ENCODE measurements around the gene KRT6A. TPM values are rescaled to one million over a fixed set of nuclear protein-coding genes. Genes with fewer than 3 reads are reported as not detected.

The KRT6A gene
- total and polyA plus RNA-seq, 2 experiments from 2014 or later, result 0.22 TPM; not detected in 1

GRCh38 chr12:52444647-52445595 lies 48.1 kb downstream of the KRT6A start:
- Histone ChIP-seq H3K27ac (no peak overlapping the region), H3K36me3 (no peaks in the 10 kb centered on the region), H3K4me1 (ENCODE audit: low read depth) (peaks cover 6% of the 10 kb centered on the region), H3K4me3 (no peak overlapping the region), H3K9me3 (ENCODE audit: low read depth) (no peaks in the 10 kb centered on the region), H3K27me3 (peaks cover 7% of the 10 kb centered on the region)
- TF ChIP-seq, protein P1, sequence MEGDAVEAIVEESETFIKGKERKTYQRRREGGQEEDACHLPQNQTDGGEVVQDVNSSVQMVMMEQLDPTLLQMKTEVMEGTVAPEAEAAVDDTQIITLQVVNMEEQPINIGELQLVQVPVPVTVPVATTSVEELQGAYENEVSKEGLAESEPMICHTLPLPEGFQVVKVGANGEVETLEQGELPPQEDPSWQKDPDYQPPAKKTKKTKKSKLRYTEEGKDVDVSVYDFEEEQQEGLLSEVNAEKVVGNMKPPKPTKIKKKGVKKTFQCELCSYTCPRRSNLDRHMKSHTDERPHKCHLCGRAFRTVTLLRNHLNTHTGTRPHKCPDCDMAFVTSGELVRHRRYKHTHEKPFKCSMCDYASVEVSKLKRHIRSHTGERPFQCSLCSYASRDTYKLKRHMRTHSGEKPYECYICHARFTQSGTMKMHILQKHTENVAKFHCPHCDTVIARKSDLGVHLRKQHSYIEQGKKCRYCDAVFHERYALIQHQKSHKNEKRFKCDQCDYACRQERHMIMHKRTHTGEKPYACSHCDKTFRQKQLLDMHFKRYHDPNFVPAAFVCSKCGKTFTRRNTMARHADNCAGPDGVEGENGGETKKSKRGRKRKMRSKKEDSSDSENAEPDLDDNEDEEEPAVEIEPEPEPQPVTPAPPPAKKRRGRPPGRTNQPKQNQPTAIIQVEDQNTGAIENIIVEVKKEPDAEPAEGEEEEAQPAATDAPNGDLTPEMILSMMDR (IDR thresholded peaks at IDR 0.05; ENCODE audit: low read depth, low read length), result no peak
- no peak for DNase-seq (ENCODE audit: low read depth in 1 of 2, low spot score in 1 of 2)

DNA sequence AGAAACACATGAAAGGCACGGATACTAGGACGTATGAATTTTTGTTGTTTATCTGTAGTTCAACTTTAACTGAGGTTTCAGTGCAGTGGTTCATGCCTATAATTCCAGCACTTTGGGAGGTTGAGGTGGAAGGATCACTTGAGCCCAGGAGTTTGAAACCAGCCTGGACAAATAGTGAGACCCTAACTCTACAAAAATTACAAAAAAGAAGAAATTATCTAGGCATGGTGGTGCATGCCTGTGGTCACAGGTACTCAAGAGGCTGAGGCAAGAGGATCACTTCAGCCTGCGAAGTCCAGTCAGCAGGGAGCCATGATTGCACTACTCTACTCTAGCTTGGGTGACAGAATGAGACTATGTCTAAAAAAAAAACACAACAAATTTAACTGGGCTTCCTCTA lies 49.1 kb downstream of the KRT6A start:
- Histone ChIP-seq H3K4me3 (no peak overlapping the region), H3K9me3 (ENCODE audit: low read depth) (no peaks in the 10 kb centered on the region), H3K27me3 (peaks cover 7% of the 10 kb centered on the region), H3K27ac (no peak overlapping the region), H3K36me3 (no peaks in the 10 kb centered on the region), H3K4me1 (ENCODE audit: low read depth) (peaks cover 6% of the 10 kb centered on the region)
- DNase-seq (ENCODE audit: low read depth in 1 of 2, low spot score in 1 of 2), result no peak
- TF ChIP-seq, protein P1 (IDR thresholded peaks at IDR 0.05; ENCODE audit: low read depth, low read length), result no peak

DNA sequence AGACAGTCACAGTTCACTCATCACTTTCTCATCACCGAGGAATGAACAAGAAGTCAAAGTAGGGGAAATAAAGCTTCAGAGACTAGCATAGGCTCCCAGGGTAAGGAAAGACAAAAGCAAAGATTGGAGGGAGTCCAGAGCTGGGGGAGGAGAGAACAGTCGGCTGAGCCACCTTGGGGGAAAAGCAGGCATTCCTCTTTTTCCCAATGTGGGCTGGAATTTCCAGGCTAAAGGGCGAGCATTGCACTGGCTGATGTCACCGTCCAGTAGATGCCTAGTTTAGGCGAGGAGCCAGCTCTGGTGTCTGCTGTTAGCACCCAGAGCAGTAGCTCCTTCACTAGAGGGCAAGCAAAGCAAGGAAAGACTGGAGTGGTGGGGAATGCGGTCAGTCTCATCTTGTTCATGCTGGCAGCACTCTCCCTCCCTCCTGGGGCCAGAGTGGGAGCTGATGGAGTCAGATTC lies 50.4 kb downstream of the KRT6A start:
- TF ChIP-seq, protein P1 (IDR thresholded peaks at IDR 0.05; ENCODE audit: low read depth, low read length), result peak; percentile 44
- peaks cover 6% of the 10 kb centered on the region for H3K4me1 ChIP-seq (ENCODE audit: low read depth)
- peak; percentile 61 to 97 for DNase-seq (ENCODE audit: low read depth in 1 of 2, low spot score in 1 of 2)
- H3K36me3 ChIP-seq, result no peaks in the 10 kb centered on the region
- H3K4me3 ChIP-seq, result no peak overlapping the region
- H3K27me3 ChIP-seq, result peaks cover 7% of the 10 kb centered on the region
- H3K9me3 ChIP-seq (ENCODE audit: low read depth), result no peaks in the 10 kb centered on the region
- no peak overlapping the region for H3K27ac ChIP-seq

GRCh38 chr12:52441320-52441911 lies 51.6 kb downstream of the KRT6A start:
- no peak overlapping the region for H3K4me3 ChIP-seq
- DNase-seq (ENCODE audit: low read depth in 1 of 2, low spot score in 1 of 2), result peak in 1 of 2 donors; percentile 73
- no peaks in the 10 kb centered on the region for H3K36me3 ChIP-seq
- H3K4me1 ChIP-seq (ENCODE audit: low read depth), result peaks cover 15% of the 10 kb centered on the region
- peaks cover 7% of the 10 kb centered on the region for H3K27me3 ChIP-seq
- no peak overlapping the region for H3K27ac ChIP-seq
- H3K9me3 ChIP-seq (ENCODE audit: low read depth), result no peaks in the 10 kb centered on the region
- TF ChIP-seq, protein P1 (IDR thresholded peaks at IDR 0.05; ENCODE audit: low read depth, low read length), result no peak

GRCh38 chr12:52440821-52441319 lies 52.2 kb downstream of the KRT6A start:
- Histone ChIP-seq H3K4me1 (ENCODE audit: low read depth) (peaks cover 15% of the 10 kb centered on the region), H3K27ac (no peak overlapping the region), H3K27me3 (peaks cover 5% of the 10 kb centered on the region), H3K4me3 (no peak overlapping the region), H3K9me3 (ENCODE audit: low read depth) (no peaks in the 10 kb centered on the region), H3K36me3 (no peaks in the 10 kb centered on the region)
- peak in 1 of 2 donors; percentile 74 for DNase-seq (ENCODE audit: low read depth in 1 of 2, low spot score in 1 of 2)
- TF ChIP-seq, protein P1 (IDR thresholded peaks at IDR 0.05; ENCODE audit: low read depth, low read length), result no peak

Data from cardiac muscle cell (in vitro differentiated cells and primary cell).